Skeletal muscle tissue (tissue), 4 donors: ENCODE data around the gene POLA1. TPM values are rescaled to one million over a fixed set of nuclear protein-coding genes. Genes with fewer than 3 reads are reported as not detected.

Experiments
- H3K27ac ChIP-seq: one replicate; pipeline ENCODE4 v1.7.0; 2013; ENCODE audit warnings: mild to moderate bottlenecking, low read depth, low read length, inconsistent platforms
- H3K27me3 ChIP-seq, 3 donors: one replicate each; pipeline ENCODE4 v1.7.0; 2013; ENCODE audit warnings: low read length in 3 of 3; ENCODE audit not compliant: control insufficient read depth in 3 of 3, insufficient read depth in 3 of 3
- H3K36me3 ChIP-seq, 3 donors: one replicate each; pipeline ENCODE4 v1.7.0; 2013; ENCODE audit warnings: low read length in 3 of 3; ENCODE audit not compliant: control insufficient read depth in 3 of 3, insufficient read depth in 3 of 3
- H3K4me1 ChIP-seq, 3 donors: one replicate each; pipeline ENCODE4 v1.7.0; 2013; ENCODE audit warnings: low read length in 3 of 3, mild to moderate bottlenecking in 3 of 3; ENCODE audit not compliant: control insufficient read depth in 3 of 3, insufficient read depth in 3 of 3
- H3K4me3 ChIP-seq, 3 donors: one replicate each; pipeline ENCODE4 v1.7.0; 2013; ENCODE audit warnings: low read length in 3 of 3
- H3K9ac ChIP-seq, 3 donors: one replicate each; pipeline ENCODE4 v1.7.0; 2013; ENCODE audit warnings: low read length in 3 of 3, mild to moderate bottlenecking in 3 of 3, moderate library complexity in 2 of 3, low read depth in 1 of 3
- H3K9me3 ChIP-seq, 3 donors: one replicate each; pipeline ENCODE4 v1.7.0; 2013; ENCODE audit warnings: low read length in 3 of 3; ENCODE audit not compliant: control insufficient read depth in 3 of 3
- total RNA-seq: library from RNA; depleted of rRNA; stranded (reverse); fragments of >200 nt; gene quantifications from one replicate; pipeline ENCODE4 v1.2.3, GENCODE V29; 2014
- donor health status: Osteomylitis.

Gene POLA1
- total RNA-seq, 1 donor from 2014 or later: 63.2 TPM

- Histone ChIP-seq H3K36me3 (no peaks in the 10 kb centered on the region), H3K9ac (no peak overlapping the region), H3K27me3 (no peaks in the 10 kb centered on the region), H3K9me3 (no peaks in the 10 kb centered on the region), H3K4me1 (no peaks in the 10 kb centered on the region), H3K27ac (no peak overlapping the region), H3K4me3 (no peak overlapping the region)
Measured at GRCh38 chrX:24684048-24684447, 9.7 kb upstream of the POLA1 start.

DNA sequence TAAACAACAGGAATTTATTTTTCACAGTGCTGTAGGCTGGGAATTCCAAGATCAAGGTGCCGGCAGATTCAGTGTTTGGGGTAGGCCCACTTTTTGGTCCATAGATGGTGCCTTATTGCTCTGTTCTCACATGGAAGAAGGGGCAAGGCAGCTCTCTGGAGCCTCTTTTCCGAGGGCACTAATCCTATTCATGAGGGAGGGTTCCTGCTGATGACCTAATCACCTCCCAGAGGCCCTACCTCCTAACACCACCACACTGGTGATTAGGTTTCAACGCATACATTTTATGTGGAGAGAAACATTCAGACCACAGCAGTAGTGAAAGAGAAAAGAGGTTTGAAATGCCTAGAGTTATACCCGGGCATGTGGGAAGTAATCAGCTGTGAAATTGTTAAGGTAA, 1.4 kb upstream of the POLA1 start:
- H3K27me3 ChIP-seq: no peaks in the 10 kb centered on the region
- no peak overlapping the region for H3K9ac ChIP-seq
- no peak overlapping the region for H3K4me3 ChIP-seq
- H3K9me3 ChIP-seq: no peaks in the 10 kb centered on the region
- H3K36me3 ChIP-seq: no peaks in the 10 kb centered on the region
- H3K27ac ChIP-seq: no peak overlapping the region
- peaks cover 14 to 16% (median 16%) of the 10 kb centered on the region in 3 donors for H3K4me1 ChIP-seq

- H3K27ac ChIP-seq: no peak overlapping the region
- peak overlapping the region; percentile 74 to 79 (median 74) for H3K4me3 ChIP-seq
- no peaks in the 10 kb centered on the region for H3K27me3 ChIP-seq
- H3K9me3 ChIP-seq: no peaks in the 10 kb centered on the region
- H3K36me3 ChIP-seq: peaks cover 0 to under 1% (median 0%) of the 10 kb centered on the region in 3 donors
- H3K9ac ChIP-seq: peak overlapping the region in 1 of 3 donors; percentile 86
- H3K4me1 ChIP-seq: peaks cover 14 to 16% (median 16%) of the 10 kb centered on the region in 3 donors
Measured at GRCh38 chrX:24694825-24695224, 1.1 kb downstream of the POLA1 start.

DNA sequence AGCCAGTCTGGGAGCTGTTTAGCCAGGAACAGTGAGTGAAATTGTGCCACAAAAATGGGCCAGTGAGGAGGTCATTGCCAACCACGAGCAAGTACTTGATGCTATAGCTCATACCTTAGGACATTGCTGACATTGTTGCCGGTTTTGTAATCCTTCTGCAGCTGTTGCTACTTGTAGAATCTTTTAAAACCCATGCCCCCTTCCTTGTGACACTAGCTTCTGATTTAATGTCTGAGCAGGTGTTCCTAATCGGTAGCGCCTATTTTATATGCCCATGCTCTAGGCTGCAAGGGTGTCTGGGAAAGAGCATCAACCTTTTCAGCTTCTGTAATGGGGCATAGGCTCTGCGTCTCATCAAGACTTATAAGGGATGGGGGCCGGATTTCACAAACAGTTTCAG, 2.6 kb downstream of the POLA1 start:
- Histone ChIP-seq H3K9ac (no peak overlapping the region), H3K9me3 (no peaks in the 10 kb centered on the region), H3K4me3 (no peak overlapping the region), H3K27me3 (no peaks in the 10 kb centered on the region), H3K4me1 (peaks cover 14 to 16% (median 16%) of the 10 kb centered on the region in 3 donors), H3K27ac (no peak overlapping the region), H3K36me3 (peaks cover 0 to 2% (median 0%) of the 10 kb centered on the region in 3 donors)

DNA sequence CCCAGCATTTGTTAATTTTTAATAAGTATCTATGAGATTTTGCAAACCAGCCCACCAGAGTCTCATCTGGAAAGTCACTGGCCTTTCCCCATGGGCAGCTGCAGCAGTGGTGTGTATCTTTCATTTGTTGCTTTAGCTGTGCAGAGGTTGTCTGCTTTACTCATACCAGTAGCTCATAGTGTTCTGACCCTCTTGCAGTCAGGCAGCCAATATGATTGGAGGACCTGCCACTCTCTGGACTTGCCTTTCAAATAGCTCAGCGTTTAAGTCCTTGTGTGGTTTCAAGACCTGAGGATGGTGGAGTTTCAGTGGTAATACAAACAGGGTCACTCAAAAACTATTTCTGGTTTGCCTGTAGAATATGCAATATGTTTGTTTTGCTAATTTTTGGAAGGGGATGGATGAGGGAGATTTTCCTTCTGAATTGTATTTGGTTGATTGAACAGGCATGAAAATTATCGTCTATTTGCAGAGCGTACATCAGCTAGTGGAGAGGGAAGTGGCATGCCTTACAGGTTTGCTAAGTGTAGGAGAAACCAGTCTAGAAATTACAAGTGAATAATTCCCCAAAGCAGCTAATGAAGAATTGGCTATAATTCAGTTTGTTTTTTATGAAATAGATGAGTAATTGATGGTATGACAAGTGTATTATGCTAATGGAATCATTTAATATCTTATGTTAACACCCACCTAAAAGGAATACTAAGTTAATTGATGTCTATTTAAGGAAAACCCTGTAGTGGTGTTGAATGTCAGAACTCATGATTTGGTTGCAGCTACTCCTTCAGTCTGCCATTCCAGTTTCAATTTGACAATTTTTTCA, 8.9 kb downstream of the POLA1 start:
- peaks cover 2 to 10% (median 10%) of the 10 kb centered on the region in 3 donors for H3K36me3 ChIP-seq

GRCh38 chrX:24703185-24703494, 9.4 kb downstream of the POLA1 start:
- Histone ChIP-seq H3K9ac (no peak overlapping the region), H3K27me3 (no peaks in the 10 kb centered on the region), H3K9me3 (no peaks in the 10 kb centered on the region), H3K36me3 (peaks cover 2 to 10% (median 10%) of the 10 kb centered on the region in 3 donors), H3K4me1 (no peaks in the 10 kb centered on the region), H3K27ac (no peak overlapping the region), H3K4me3 (no peak overlapping the region)

More for the DNA sequence above, 8.9 kb downstream of the POLA1 start:
- no peak overlapping the region for H3K9ac ChIP-seq
- no peak overlapping the region for H3K4me3 ChIP-seq
- H3K27me3 ChIP-seq: no peaks in the 10 kb centered on the region
- no peaks in the 10 kb centered on the region for H3K9me3 ChIP-seq
- no peak overlapping the region for H3K27ac ChIP-seq
- H3K4me1 ChIP-seq: no peaks in the 10 kb centered on the region

GRCh38 chrX:24718771-24719170, 25.1 kb downstream of the POLA1 start:
- Histone ChIP-seq H3K27ac (no peak overlapping the region), H3K4me1 (no peaks in the 10 kb centered on the region), H3K4me3 (no peak overlapping the region), H3K36me3 (peaks cover 6 to 26% (median 14%) of the 10 kb centered on the region in 3 donors), H3K27me3 (no peaks in the 10 kb centered on the region), H3K9ac (no peak overlapping the region), H3K9me3 (no peaks in the 10 kb centered on the region)

GRCh38 chrX:24720036-24720435, 26.3 kb downstream of the POLA1 start:
- Histone ChIP-seq H3K36me3 (peaks cover 4 to 26% (median 14%) of the 10 kb centered on the region in 3 donors), H3K9ac (no peak overlapping the region), H3K4me3 (no peak overlapping the region)

DNA sequence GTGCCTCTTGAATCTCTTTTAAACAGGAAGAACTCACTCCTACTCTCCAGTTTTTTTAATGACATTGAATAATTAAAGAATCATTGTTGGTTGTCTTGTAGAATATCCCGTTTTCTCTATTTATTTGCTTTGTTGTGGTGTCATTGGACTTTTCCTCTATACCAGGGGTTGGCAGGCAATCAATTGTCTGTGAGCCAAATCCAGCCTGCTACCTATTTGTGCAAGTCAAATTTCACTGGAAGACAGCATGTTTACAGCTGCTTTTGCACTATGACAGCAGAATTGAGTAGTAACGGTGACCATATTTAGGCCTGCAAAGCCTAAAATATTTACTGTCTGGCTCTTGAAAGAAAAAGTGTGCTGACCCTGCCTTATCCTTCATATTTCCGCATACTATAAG, 34.8 kb downstream of the POLA1 start:
- H3K36me3 ChIP-seq: peaks cover 3 to 21% (median 9%) of the 10 kb centered on the region in 3 donors

More at GRCh38 chrX:24720036-24720435, 26.3 kb downstream of the POLA1 start:
- Histone ChIP-seq H3K9me3 (no peaks in the 10 kb centered on the region), H3K27me3 (no peaks in the 10 kb centered on the region), H3K27ac (no peak overlapping the region), H3K4me1 (no peaks in the 10 kb centered on the region)

DNA sequence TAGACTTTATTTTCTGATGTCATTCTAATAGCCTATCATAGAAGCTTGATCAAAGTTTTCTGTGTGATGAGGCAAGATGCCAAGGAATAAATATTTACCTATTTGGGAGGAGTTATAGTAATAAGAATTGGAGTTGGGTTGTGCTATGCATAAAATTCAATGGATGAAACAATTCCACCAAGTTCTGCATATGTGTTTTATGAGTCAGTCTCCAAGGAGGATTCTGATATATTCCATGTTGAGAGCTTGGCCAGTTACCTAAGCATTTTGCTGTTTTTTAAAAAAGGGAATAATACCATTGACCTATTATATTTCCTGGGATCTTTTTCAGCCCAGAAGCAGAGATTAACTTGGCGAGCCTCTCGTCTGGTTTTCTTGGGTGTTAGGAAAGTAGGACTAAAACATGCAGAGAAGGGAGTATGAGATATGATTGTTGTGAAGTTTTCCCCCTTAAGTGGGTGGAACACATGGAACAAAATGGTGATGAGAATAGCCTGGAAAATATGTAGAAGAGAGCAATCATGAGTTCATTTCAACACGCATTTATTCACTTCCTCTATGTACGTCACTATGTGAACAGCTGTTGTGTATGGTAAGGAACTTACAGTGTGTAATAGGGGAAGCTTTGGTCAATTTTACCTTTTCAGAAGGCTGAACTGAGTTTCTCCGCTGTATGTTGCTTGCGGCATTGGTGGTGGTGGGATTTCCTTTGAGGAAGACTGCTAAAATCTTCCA, 39.2 kb downstream of the POLA1 start:
- Histone ChIP-seq H3K4me3 (no peak overlapping the region), H3K27me3 (no peaks in the 10 kb centered on the region), H3K9me3 (no peaks in the 10 kb centered on the region), H3K36me3 (peaks cover 0 to 15% (median 0%) of the 10 kb centered on the region in 3 donors), H3K27ac (no peak overlapping the region), H3K4me1 (no peaks in the 10 kb centered on the region), H3K9ac (no peak overlapping the region)

More for the DNA sequence above, 34.8 kb downstream of the POLA1 start:
- Histone ChIP-seq H3K9me3 (no peaks in the 10 kb centered on the region), H3K4me3 (no peak overlapping the region), H3K27me3 (no peaks in the 10 kb centered on the region), H3K4me1 (no peaks in the 10 kb centered on the region), H3K27ac (no peak overlapping the region), H3K9ac (no peak overlapping the region)
